C4-2B (cell line): Measurements from ENCODE around the gene RNF149.
A peak's percentile ranks its signal among the peaks of the same experiment; 100 is the strongest.

Experiments used
- H3K27ac ChIP-seq: fragments of 450-650 bp; 2 replicates; pipeline ENCODE4 v1.5.1; 2017
- ZFX ChIP-seq: fragments of 450-650 bp; IDR thresholded peaks from 2 replicates; pipeline ENCODE4 v1.6.1; 2017
- TF ChIP-seq, protein P1 (sequence below): fragments of 450-650 bp; conservative IDR thresholded peaks from 2 replicates; pipeline ENCODE4 v1.5.1; 2017; ENCODE audit warnings: mild to moderate bottlenecking

The RNF149 gene

GRCh38 chr2:101278925-101279324 lies 29.6 kb downstream of the RNF149 start:
- H3K27ac ChIP-seq = no peak overlapping the region
- no peak for TF ChIP-seq ZFX
- TF ChIP-seq, protein P1, sequence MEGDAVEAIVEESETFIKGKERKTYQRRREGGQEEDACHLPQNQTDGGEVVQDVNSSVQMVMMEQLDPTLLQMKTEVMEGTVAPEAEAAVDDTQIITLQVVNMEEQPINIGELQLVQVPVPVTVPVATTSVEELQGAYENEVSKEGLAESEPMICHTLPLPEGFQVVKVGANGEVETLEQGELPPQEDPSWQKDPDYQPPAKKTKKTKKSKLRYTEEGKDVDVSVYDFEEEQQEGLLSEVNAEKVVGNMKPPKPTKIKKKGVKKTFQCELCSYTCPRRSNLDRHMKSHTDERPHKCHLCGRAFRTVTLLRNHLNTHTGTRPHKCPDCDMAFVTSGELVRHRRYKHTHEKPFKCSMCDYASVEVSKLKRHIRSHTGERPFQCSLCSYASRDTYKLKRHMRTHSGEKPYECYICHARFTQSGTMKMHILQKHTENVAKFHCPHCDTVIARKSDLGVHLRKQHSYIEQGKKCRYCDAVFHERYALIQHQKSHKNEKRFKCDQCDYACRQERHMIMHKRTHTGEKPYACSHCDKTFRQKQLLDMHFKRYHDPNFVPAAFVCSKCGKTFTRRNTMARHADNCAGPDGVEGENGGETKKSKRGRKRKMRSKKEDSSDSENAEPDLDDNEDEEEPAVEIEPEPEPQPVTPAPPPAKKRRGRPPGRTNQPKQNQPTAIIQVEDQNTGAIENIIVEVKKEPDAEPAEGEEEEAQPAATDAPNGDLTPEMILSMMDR = no peak

DNA sequence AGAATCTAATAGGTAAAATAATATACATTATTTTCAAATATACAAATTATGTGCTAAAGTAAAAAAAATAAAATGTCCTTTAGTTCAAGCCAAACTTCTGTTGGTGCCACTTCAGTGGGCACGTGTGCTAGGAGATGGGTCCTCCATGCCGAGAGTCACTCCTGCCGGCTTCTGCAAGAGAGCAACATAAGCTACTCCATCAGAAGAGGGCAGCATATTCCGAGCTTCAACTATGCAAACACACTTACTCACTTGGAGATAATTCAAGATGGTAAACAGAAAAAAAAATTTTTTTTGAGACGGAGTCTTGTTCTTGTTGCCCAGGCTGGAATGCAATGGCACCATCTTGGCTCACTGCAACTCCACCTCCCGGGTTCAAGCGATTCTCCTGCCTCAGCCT lies 31.4 kb downstream of the RNF149 start:
- H3K27ac ChIP-seq = no peak overlapping the region
- no peak for TF ChIP-seq ZFX
- TF ChIP-seq, protein P1 = peak; percentile 71

- no peak for TF ChIP-seq ZFX
- TF ChIP-seq, protein P1 = no peak
- no peak overlapping the region for H3K27ac ChIP-seq
These were observed 34.4 kb downstream of the RNF149 start for GRCh38 chr2:101274142-101274541.

GRCh38 chr2:101273056-101273455 lies 35.4 kb downstream of the RNF149 start:
- no peak overlapping the region for H3K27ac ChIP-seq
- TF ChIP-seq ZFX = no peak
- TF ChIP-seq, protein P1 = no peak

- no peak for TF ChIP-seq ZFX
- TF ChIP-seq, protein P1 = no peak
- H3K27ac ChIP-seq = no peak overlapping the region
These were observed 36.3 kb downstream of the RNF149 start for GRCh38 chr2:101272045-101272784.

- TF ChIP-seq ZFX = no peak
- no peak overlapping the region for H3K27ac ChIP-seq
These were observed 37.7 kb downstream of the RNF149 start for GRCh38 chr2:101270700-101271259.

- no peak overlapping the region for H3K27ac ChIP-seq
These were observed 40.5 kb downstream of the RNF149 start for GRCh38 chr2:101267671-101268656.

More at GRCh38 chr2:101267671-101268656, 40.5 kb downstream of the RNF149 start:
- TF ChIP-seq ZFX = no peak
- TF ChIP-seq, protein P1 = no peak
